OCI-LY7 (cell line): ENCODE measurements around the gene GCHFR. TPM values are rescaled to one million over a fixed set of nuclear protein-coding genes. Genes with fewer than 3 reads are reported as not detected.

Experiments
- BruUV-seq: library from RNA; stranded (reverse); fragments of 400-500 nt; replicated peaks from 2 replicates; lab custom pipeline; 2021; lab: Mats Ljungman, UMichigan
- CTCF ChIA-PET: fragments of 300-600 bp; sonication (Branson Sonifier 250); formaldehyde crosslinking; loops from one replicate; lab custom pipeline; 2022; ENCODE audit warnings: antibody characterized with exemption; ENCODE audit not compliant: unreplicated experiment; lab: Charles Lee
- POLR2A ChIA-PET: fragments of 300-600 bp; sonication (Branson Sonifier 250); formaldehyde crosslinking; loops from one replicate; lab custom pipeline; 2022; ENCODE audit warnings: antibody characterized with exemption; lab: Charles Lee
- DNase-seq: peaks from one replicate; pipeline ENCODE4 v3.0.0-alpha.2; 2015; ENCODE audit warnings: low spot score
- H2AFZ ChIP-seq: fragments of 200-600 bp; sonication (generic), shearing (Covaris generic); 2 replicates; pipeline ENCODE4 v1.6.1; 2014; ENCODE audit warnings: mild to moderate bottlenecking, antibody characterized with exemption, low read length, moderate library complexity
- H3K27ac ChIP-seq: fragments of 200-600 bp; sonication (generic); 2 replicates; pipeline ENCODE4 v1.5.1; 2014; ENCODE audit warnings: mixed run types, low read depth, mild to moderate bottlenecking, moderate library complexity, low read length, inconsistent platforms; ENCODE audit not compliant: poor library complexity, severe bottlenecking
- H3K36me3 ChIP-seq: fragments of 200-600 bp; sonication (generic); 2 replicates; pipeline ENCODE4 v1.6.1; 2014; ENCODE audit warnings: mild to moderate bottlenecking, antibody characterized with exemption, low read length, moderate library complexity, mixed read lengths; ENCODE audit not compliant: insufficient read depth
- H3K4me1 ChIP-seq: fragments of 200-600 bp; sonication (generic); 2 replicates; pipeline ENCODE4 v1.5.1; 2014; ENCODE audit warnings: mild to moderate bottlenecking, low read length; ENCODE audit not compliant: insufficient read depth, poor library complexity, severe bottlenecking
- H3K4me2 ChIP-seq: fragments of 200-600 bp; sonication (generic); 2 replicates; pipeline ENCODE4 v1.6.1; 2014; ENCODE audit warnings: mild to moderate bottlenecking, low read length
- H3K4me3 ChIP-seq: fragments of 200-600 bp; sonication (generic); 2 replicates; pipeline ENCODE4 v1.5.1; 2014; ENCODE audit warnings: mild to moderate bottlenecking, low read depth, low read length; ENCODE audit not compliant: poor library complexity, severe bottlenecking
- H3K79me2 ChIP-seq: fragments of 200-600 bp; sonication (generic); 2 replicates; pipeline ENCODE4 v1.6.1; 2016; ENCODE audit warnings: low read depth, mild to moderate bottlenecking, low read length, moderate library complexity, mixed read lengths; ENCODE audit not compliant: insufficient read depth
- H3K9me2 ChIP-seq: fragments of 200-600 bp; sonication (generic); 2 replicates; pipeline ENCODE4 v1.6.1; 2016; ENCODE audit warnings: mild to moderate bottlenecking, low read length, mixed read lengths; ENCODE audit not compliant: insufficient read depth
- H3K9me3 ChIP-seq: fragments of 200-600 bp; sonication (generic); 2 replicates; pipeline ENCODE4 v1.6.1; 2014; ENCODE audit warnings: mild to moderate bottlenecking, mixed run types, low read length, mixed read lengths
- H4K20me1 ChIP-seq: fragments of 200-600 bp; sonication (generic); 2 replicates; pipeline ENCODE4 v1.6.1; 2014; ENCODE audit warnings: mild to moderate bottlenecking, antibody characterized with exemption, low read length, moderate library complexity, mixed read lengths; ENCODE audit not compliant: insufficient read depth
- EZH2phosphoT487 ChIP-seq: fragments of 200-600 bp; sonication (generic); IDR thresholded peaks from 2 replicates; pipeline ENCODE4 v1.6.1; 2018; ENCODE audit warnings: low read depth, borderline replicate concordance, mild to moderate bottlenecking, mixed run types, antibody characterized with exemption, low read length, moderate library complexity, mixed read lengths
- intact Hi-C: fragments of 100-400 bp; cut with micrococcal nuclease; formaldehyde crosslinking; loops from one replicate; pipeline ENCODE4 v1.10.0; 2022; ENCODE audit not compliant: unreplicated experiment
- total RNA-seq, 2 experiments: library from RNA; depleted of rRNA in 1 of 2; stranded (reverse); fragments of >200 nt in 1 of 2; shearing (Covaris generic) in 1 of 2; gene quantifications; 2 replicates each; pipeline ENCODE4 v1.2.3, GENCODE V29; 2014 to 2022
- TF ChIP-seq, protein P1 (sequence below): fragments of 200-600 bp; sonication (generic); conservative IDR thresholded peaks from 2 replicates; pipeline ENCODE4 v1.5.1; 2014; ENCODE audit warnings: mild to moderate bottlenecking, antibody characterized with exemption, low read length, moderate library complexity, mixed read lengths

Gene GCHFR
- total RNA-seq, 2 experiments from 2014 or later, result 75.7 to 97.4 TPM

DNA sequence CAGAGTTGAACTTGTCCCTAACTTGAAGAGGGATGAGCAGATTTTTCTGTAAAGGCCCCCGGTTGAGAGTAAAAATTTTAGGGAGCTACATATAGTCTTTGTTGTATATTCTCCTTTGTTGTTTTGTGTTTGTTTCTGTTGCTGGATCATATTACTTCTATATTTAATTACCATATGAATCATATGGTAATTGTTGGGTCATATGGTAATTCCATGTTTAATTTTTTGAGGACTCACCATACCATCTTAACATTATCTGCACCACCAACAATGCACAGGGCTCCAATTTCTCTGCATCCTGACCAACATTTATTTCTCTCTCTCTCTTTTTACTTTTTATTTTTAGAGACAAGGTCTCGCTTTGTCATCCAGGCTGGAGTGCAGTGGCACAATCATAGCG is 35.7 kb downstream of the GCHFR start:
- Histone ChIP-seq H3K27ac (no peak overlapping the region), H3K4me2 (no peak overlapping the region), H3K9me2 (no peaks in the 10 kb centered on the region), H2AFZ (no peak overlapping the region), H3K4me1 (no peaks in the 10 kb centered on the region), H3K36me3 (no peaks in the 10 kb centered on the region), H3K4me3 (no peak overlapping the region), H3K9me3 (no peaks in the 10 kb centered on the region), H3K79me2 (no peaks in the 10 kb centered on the region), H4K20me1 (no peaks in the 10 kb centered on the region)
- intact Hi-C loops, result no loop called here
- TF ChIP-seq EZH2phosphoT487, result no peak
- TF ChIP-seq, protein P1, sequence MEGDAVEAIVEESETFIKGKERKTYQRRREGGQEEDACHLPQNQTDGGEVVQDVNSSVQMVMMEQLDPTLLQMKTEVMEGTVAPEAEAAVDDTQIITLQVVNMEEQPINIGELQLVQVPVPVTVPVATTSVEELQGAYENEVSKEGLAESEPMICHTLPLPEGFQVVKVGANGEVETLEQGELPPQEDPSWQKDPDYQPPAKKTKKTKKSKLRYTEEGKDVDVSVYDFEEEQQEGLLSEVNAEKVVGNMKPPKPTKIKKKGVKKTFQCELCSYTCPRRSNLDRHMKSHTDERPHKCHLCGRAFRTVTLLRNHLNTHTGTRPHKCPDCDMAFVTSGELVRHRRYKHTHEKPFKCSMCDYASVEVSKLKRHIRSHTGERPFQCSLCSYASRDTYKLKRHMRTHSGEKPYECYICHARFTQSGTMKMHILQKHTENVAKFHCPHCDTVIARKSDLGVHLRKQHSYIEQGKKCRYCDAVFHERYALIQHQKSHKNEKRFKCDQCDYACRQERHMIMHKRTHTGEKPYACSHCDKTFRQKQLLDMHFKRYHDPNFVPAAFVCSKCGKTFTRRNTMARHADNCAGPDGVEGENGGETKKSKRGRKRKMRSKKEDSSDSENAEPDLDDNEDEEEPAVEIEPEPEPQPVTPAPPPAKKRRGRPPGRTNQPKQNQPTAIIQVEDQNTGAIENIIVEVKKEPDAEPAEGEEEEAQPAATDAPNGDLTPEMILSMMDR, result no peak
- DNase-seq, result no peak
- POLR2A ChIA-PET, result interaction anchor here (1.4 kb wide), 1 partner anchor 14 kb away, joined by 4 read pairs; no protein-coding TSS in a partner anchor
- BruUV-seq, result no TSS peak
- CTCF ChIA-PET, result no interaction called here

DNA sequence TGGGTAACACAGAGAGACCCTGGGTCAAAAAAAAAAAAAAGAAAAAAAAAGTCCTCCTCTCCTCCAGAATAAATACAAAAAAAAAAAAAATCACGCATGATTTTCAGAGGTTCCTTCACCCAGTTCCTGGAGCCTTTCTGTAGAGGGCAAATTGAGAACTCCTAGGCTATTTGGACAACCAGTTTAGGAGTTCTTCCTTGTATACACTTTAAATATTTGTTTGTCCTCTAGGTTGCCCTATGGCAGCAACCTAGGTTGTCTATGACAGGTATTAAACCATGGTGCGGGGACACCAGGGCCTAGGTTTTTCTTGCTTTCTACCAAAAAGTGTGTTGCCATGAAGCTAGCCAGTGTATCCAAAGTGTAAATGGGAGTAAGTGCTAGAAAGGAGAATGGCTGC is 39.2 kb downstream of the GCHFR start:
- intact Hi-C loops, result no loop called here
- TF ChIP-seq EZH2phosphoT487, result no peak
- TF ChIP-seq, protein P1, result no peak
- no peaks in the 10 kb centered on the region for H3K9me2 ChIP-seq
- POLR2A ChIA-PET, result interaction anchor here (0.6 to 0.7 kb wide), 3 partner anchors 15 to 57 kb away, joined by 3 to 6 read pairs (median 3); no protein-coding TSS in a partner anchor
- no peak overlapping the region for H3K27ac ChIP-seq
- no peaks in the 10 kb centered on the region for H3K36me3 ChIP-seq
- H2AFZ ChIP-seq, result no peak overlapping the region
- peaks cover 8% of the 10 kb centered on the region for H3K4me1 ChIP-seq
- H3K79me2 ChIP-seq, result peaks cover 14% of the 10 kb centered on the region; the same call in 1 of the 2 replicates
- no peaks in the 10 kb centered on the region for H3K9me3 ChIP-seq
- BruUV-seq, result no TSS peak
- DNase-seq, result no peak
- no peaks in the 10 kb centered on the region for H4K20me1 ChIP-seq
- CTCF ChIA-PET, result no interaction called here
- no peak overlapping the region for H3K4me2 ChIP-seq
- no peak overlapping the region for H3K4me3 ChIP-seq

DNA sequence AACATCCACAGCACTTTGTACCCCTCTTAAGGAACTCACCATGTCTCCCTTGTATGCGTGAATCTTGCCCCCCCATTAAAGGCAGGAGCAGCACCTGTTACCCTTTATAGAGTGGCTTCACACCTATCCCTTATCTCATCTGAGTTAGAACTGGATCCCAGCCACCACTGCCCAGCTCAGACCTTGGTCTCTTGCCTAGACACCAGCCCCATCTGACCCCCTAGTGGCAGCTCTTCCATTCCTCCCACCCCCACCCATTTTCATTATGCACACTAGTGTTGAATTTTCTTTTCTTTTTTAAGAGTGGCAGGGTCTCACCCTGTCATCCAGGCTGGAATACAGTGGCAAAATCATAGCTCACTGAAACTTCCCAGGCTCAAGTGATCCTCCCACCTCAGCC is 39.8 kb downstream of the GCHFR start:
- BruUV-seq, result no TSS peak
- intact Hi-C loops, result no loop called here

More for the DNA sequence above, 39.8 kb downstream of the GCHFR start:
- CTCF ChIA-PET, result no interaction called here
- Histone ChIP-seq H3K36me3 (no peaks in the 10 kb centered on the region), H3K9me2 (no peaks in the 10 kb centered on the region), H3K4me1 (peaks cover 14% of the 10 kb centered on the region), H3K4me2 (no peak overlapping the region), H3K27ac (no peak overlapping the region), H3K79me2 (peaks cover 16% of the 10 kb centered on the region; the same call in 1 of the 2 replicates), H3K4me3 (no peak overlapping the region), H2AFZ (no peak overlapping the region), H4K20me1 (no peaks in the 10 kb centered on the region), H3K9me3 (no peaks in the 10 kb centered on the region)
- TF ChIP-seq EZH2phosphoT487, result no peak
- TF ChIP-seq, protein P1, result peak; percentile 55
- no peak for DNase-seq
- POLR2A ChIA-PET, result interaction anchor here (0.6 to 0.7 kb wide), 2 partner anchors 58 to 1358 kb away, joined by 3 to 6 read pairs; no protein-coding TSS in a partner anchor
